ENCODE results near the gene HNRNPL.
A peak's percentile ranks its signal among the peaks of the same experiment; 100 is the strongest.

Gene HNRNPL

DNA sequence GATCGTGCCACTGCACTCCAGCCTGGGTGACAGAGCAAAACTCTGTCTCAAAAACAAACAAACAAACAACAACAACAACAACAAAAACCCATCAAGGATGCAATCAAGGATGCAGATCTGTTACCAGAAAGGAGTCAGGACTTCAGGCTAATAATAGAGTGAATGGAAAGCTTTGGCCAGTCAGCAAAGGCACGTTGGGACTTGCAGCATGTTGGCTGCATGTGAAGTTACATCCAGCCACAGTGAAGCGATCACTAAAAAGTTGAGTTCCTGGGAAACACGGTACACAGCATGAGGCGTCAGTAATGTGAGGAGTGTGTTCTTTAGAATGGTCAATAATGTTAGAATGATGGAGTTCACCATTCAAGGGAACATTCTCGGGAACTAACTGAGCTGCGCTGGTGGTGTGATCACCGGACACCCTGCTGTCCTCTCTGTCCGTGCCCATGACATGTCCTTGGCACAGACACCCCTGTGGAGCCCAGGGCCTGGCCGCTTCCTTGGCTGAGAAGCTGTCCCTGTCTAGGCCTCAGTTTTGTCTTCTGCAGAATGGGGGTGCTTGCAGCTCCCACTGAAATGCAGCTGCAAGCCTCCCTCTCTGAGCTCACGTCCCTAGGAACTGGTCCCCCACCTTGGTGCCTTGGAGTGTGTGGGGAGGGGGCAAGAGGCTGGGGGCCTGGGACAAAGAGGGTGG is 63.1 kb downstream of the HNRNPL start:
- CTCF ChIA-PET = interaction anchor here (0.6 to 1.0 kb wide), 4 partner anchors 12 to 299 kb away, joined by 3 to 5 read pairs (median 4); no protein-coding TSS in a partner anchor
- TF ChIP-seq, protein P1, sequence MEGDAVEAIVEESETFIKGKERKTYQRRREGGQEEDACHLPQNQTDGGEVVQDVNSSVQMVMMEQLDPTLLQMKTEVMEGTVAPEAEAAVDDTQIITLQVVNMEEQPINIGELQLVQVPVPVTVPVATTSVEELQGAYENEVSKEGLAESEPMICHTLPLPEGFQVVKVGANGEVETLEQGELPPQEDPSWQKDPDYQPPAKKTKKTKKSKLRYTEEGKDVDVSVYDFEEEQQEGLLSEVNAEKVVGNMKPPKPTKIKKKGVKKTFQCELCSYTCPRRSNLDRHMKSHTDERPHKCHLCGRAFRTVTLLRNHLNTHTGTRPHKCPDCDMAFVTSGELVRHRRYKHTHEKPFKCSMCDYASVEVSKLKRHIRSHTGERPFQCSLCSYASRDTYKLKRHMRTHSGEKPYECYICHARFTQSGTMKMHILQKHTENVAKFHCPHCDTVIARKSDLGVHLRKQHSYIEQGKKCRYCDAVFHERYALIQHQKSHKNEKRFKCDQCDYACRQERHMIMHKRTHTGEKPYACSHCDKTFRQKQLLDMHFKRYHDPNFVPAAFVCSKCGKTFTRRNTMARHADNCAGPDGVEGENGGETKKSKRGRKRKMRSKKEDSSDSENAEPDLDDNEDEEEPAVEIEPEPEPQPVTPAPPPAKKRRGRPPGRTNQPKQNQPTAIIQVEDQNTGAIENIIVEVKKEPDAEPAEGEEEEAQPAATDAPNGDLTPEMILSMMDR (conservative IDR thresholded peaks at IDR 0.05; ENCODE audit: low read depth) = no peak
- POLR2A ChIA-PET (ENCODE audit: low non-redundant PET) = no interaction called here
- H3K27ac ChIP-seq = peak overlapping the region; percentile 82
- DNase-seq (ENCODE audit: low spot score) = peak; percentile 56

Data from RWPE1 (cell line).